ENCODE data around the gene ADAMTS17. TPM values are rescaled to one million over a fixed set of nuclear protein-coding genes. Genes with fewer than 3 reads are reported as not detected.
"Not testable (repeated sequence)": the region's sequence is repeated elsewhere in the genome, so short reads cannot be mapped to it uniquely, and the experiment has no call there.

ADAMTS17 gene
- total RNA-seq, 1 donor from 2014 or later, result 6.2 TPM

DNA sequence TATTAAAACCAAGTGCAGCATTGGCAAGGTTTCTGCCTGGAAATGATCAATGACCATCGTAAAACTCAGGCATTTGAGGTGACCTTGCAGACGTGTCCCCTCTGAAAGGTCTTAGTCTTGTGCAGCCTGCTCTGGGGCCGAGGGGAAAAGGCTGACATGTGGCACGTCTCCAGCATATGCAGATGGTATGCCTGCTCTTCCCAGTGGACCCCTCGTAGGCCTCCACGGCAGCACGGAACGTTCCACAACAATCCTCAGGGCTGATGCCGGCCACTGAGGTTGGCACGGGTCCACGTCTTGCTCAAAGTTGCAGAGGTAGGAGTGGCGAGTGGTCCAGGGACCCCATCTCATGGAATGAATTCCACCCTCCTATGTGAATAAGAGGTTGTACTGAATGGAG is 361.0 kb downstream of the ADAMTS17 start:
- intact Hi-C loops (cut with DNase I), result no loop called here
- Histone ChIP-seq H3K36me3 (no peaks in the 10 kb centered on the region), H3K27me3 (no peaks in the 10 kb centered on the region), H3K27ac (no peak overlapping the region), H3K4me1 (no peaks in the 10 kb centered on the region), H3K9me3 (no peaks in the 10 kb centered on the region), H3K4me3 (no peak overlapping the region)
- DNase-seq, result no peak
- ATAC-seq, result no peak
- TF ChIP-seq CTCF (IDR thresholded peaks at IDR 0.05), result no peak

DNA sequence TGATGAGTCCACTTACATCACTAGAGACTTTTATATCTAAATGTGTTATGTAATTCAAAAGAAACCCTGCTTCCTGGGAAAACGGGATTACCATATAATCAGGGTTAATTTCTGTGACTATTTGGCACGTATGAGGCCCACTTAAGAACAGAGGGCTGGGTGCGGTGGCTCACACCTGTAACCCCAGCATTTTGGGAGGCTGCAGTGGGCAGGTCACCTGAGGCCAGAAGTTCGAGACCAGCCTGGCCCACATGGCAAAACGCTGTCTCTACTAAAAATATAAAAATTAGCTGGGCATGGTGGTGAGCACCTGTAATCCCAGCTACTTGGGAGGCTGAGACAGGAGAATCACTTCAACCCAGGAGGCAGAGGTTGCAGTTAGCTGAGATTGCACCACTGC is 361.9 kb downstream of the ADAMTS17 start:
- not testable (repeated sequence) for H3K27ac ChIP-seq, H3K36me3 ChIP-seq

DNA sequence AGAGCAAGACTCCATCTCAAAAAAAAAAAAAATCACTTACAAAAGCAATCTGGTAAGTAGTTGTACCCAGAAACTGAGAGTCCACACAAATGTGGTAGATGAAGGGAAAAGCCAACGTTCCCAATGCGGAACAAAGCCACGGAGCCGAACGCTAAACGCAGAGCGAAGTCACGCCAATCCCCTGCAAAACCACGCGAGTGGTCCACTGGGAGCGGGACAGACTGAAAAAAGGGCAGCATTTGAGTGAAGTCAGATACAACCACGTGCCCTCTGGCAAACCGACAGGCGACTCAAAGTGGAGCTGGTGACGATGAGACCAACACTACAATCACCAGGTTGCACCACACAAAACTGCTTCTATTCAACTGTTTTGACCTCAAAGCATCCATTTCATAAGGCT is 362.4 kb downstream of the ADAMTS17 start:
- Histone ChIP-seq H3K27me3 (no peaks in the 10 kb centered on the region), H3K27ac (no peak overlapping the region), H3K36me3 (no peaks in the 10 kb centered on the region), H3K9me3 (no peaks in the 10 kb centered on the region), H3K4me3 (no peak overlapping the region), H3K4me1 (no peaks in the 10 kb centered on the region)
- intact Hi-C loops (cut with DNase I), result no loop called here
- no peak for TF ChIP-seq CTCF (IDR thresholded peaks at IDR 0.05)
- no peak for ATAC-seq
- no peak for DNase-seq

More for the DNA sequence above, 361.9 kb downstream of the ADAMTS17 start:
- H3K4me1 ChIP-seq; ATAC-seq; H3K27me3 ChIP-seq; DNase-seq; H3K4me3 ChIP-seq; intact Hi-C loops (cut with DNase I); H3K9me3 ChIP-seq: not testable (repeated sequence)

DNA sequence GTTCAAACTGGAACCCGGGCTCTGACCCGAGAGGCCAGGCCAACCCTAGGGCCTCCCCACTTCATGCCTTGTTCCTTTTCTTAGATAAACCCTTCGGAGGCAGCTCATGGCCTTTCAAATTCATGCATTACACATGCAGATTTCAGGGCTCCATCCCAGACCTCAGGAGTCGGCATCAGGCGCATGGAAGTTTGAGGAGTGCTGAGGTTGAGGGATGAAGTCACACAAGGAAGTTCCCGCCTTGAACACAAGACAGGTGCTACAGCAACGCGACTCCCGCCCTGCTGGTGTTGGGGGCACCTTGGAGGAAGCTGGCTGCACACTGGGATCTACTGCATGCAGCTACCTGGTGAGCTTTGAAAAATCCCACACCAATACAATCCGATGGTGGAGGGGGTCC is 363.3 kb downstream of the ADAMTS17 start:
- no peak overlapping the region for H3K27ac ChIP-seq
- no peak overlapping the region for H3K4me3 ChIP-seq
- H3K36me3 ChIP-seq, result no peaks in the 10 kb centered on the region
- H3K27me3 ChIP-seq, result no peaks in the 10 kb centered on the region
- no peak for DNase-seq
- no peaks in the 10 kb centered on the region for H3K4me1 ChIP-seq
- no peak for TF ChIP-seq CTCF (IDR thresholded peaks at IDR 0.05)
- intact Hi-C loops (cut with DNase I), result no loop called here
- no peaks in the 10 kb centered on the region for H3K9me3 ChIP-seq
- no peak for ATAC-seq

DNA sequence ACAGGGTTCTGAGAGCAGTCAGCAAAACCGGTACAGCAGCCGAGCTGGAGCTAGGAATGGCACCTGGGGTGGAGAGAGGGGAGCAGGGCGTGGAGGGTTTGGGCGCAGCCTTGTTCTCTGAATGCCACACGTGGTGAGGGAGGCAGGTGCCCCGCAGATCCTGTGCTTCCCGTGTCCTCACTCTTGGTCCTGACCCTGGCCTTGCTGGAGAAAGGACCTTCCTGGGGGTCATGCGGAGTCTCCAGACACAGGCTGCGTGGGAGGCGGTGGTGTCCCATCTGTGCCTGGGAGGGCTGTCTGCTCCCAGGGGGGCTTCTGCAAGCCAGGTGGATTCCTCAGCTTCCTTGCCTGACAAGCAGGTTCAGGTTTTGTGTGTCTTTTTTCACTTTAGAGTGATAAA is 363.8 kb downstream of the ADAMTS17 start:
- Histone ChIP-seq H3K4me3 (no peak overlapping the region), H3K27me3 (no peaks in the 10 kb centered on the region), H3K27ac (no peak overlapping the region), H3K36me3 (no peaks in the 10 kb centered on the region), H3K9me3 (no peaks in the 10 kb centered on the region), H3K4me1 (no peaks in the 10 kb centered on the region)
- no peak for ATAC-seq
- intact Hi-C loops (cut with DNase I), result no loop called here
- no peak for DNase-seq
- TF ChIP-seq CTCF (IDR thresholded peaks at IDR 0.05), result no peak

DNA sequence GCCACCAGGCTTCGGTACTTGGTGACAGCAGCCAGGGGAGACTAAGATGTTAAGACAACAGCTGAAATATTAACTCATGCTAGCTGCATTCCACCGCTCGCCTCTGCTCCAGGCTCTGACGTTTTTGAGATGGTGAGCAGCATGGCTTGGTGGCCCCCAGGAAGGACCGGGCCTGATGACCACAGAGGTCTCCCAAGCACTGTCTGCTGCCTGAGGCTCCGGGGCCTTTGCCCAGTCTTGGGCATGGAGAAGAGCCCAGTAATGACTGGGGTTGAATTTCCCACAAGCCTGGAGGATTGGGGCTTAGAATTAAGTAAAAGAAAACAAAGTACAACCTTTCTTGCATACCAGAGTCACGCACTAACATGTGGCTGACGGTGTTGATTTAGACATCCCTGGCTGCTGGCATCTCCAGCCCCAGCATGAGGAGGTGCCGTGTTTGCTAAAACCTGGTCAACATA is 364.9 kb downstream of the ADAMTS17 start:
- TF ChIP-seq CTCF (IDR thresholded peaks at IDR 0.05), result no peak
- Histone ChIP-seq H3K4me1 (no peaks in the 10 kb centered on the region), H3K27me3 (no peaks in the 10 kb centered on the region), H3K4me3 (no peak overlapping the region), H3K9me3 (no peaks in the 10 kb centered on the region), H3K36me3 (no peaks in the 10 kb centered on the region), H3K27ac (no peak overlapping the region)
- DNase-seq, result no peak
- intact Hi-C loops (cut with DNase I), result no loop called here
- ATAC-seq, result no peak
